ENCODE measurements around the gene PYGO1.
"Not testable (repeated sequence)": the region's sequence is repeated elsewhere in the genome, so short reads cannot be mapped to it uniquely, and the experiment has no call there.

Gene PYGO1

DNA sequence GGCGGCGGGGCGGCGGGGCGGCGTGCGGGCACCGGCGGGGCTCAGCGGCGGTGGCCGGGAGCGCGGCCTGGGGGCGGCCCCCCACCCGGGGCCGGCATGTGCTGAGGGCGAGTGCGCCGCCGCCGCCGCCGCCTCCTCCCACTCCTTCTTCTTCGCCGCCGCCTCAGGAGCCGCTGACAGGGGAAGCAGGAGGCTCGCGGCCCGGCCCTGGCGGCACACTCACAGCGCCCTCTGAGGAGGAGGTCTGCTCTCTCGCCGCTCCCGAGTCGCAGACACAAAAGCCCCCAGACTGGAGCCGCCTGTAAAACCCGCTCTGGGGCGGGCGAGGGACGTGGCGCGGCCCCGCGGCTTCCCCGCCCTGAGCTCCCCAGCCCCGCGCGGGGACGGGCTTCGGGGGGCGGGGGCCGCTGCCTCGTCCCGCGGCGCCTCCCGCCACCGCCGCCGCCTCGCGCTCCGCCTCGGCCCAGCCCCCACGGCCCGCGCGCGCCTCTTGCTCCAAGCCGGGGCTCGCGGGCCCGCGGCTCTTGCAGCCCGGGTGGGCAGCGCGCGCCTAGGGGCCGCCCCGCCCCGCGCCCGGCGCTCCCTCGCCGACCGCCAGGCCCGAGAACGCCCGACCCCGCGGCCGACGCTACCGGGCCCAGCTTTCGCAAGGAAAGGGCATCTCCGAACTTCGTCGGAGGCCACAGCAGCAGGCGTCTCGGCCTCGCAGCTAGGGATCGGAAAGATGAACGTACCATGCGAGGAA, at the start of gene PYGO1:
Gene PYGO1 (minus strand): TSS at position 276 of the 745 bp plus-strand sequence. CDS start 462 bp downstream, outside the sequence.
- DNase-seq (ENCODE audit: low read depth) = peak; percentile 29

DNA sequence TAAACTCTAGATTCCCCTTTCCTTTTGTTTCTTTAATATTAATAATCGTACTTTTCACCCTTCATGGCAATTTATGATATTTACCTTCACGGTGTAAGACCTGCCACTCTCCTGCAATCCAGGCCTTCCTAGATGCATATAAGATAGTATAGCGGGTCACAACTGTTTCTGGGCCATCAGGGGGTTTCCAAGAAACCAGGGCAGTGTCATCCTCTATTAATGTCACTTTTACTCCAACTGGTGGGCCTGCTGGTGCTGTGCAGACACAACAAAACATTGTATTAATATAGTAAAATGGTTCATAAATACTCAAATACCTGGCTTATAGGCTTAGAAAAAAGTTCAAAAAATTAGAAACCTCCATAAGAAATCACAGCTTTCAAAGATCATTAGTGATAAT, 48.9 kb upstream of the PYGO1 start:
- DNase-seq (ENCODE audit: low read depth) = no peak

DNA sequence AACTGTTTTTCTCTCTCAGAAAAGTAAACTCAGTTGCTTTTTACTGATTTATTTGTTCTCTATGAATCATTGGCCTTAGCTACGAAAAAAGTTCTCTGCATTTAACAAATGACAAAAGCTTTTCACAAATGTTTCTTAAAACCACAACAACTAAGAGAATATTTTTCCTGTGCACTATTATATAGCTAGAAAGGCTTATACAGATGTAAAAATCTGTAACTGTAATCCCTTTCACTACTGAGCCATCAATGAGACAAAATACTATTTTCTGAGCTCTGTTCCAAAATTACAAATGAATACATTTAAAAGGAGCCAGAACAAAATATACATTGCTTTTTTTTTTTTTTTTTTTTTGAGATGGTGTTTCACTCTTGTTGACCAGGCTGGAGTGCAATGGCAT, 45.6 kb upstream of the PYGO1 start:
- no peak for DNase-seq (ENCODE audit: low read depth)

- DNase-seq (ENCODE audit: low read depth) = no peak
Observed at GRCh38 chr15:55632434-55632833, 44.3 kb upstream of the PYGO1 start.

DNA sequence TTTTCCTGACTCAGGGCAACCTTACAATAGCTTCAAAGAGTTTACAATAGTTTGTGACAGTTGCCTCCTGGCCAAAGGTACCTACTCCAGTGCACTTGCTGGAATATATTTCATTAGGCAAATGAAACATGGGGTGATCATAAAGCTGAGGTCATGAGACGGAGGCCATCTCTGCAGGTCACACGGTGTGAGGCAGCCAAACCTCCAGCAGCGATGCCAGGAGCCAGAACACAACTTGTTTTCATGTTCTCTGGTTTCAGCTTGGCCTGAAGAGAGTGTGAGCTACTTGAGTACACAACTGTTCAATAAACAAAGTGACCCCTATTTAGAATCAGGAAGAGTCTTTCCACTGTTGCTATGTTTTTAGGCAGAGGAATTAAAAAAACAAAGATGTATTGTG, 42.7 kb upstream of the PYGO1 start:
- DNase-seq (ENCODE audit: low read depth) = no peak

DNA sequence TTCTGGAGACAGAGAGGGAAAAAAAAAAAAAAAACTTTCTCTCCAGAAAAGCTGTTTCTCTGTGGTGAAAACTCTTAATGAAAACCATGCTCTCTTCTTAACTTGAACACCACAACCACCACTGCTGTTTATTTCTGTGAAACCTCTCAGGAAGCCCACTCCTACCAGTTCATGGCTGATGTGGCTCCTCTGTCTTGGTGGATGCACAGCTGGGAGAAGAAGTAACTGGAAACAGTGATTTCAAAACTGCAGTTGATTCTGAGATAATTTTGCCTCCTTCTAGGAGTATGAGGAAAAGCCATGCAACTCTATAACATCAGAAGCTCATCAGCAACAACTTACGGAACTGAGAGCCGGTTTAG, 40.2 kb upstream of the PYGO1 start:
- DNase-seq (ENCODE audit: low read depth) = no peak

DNA sequence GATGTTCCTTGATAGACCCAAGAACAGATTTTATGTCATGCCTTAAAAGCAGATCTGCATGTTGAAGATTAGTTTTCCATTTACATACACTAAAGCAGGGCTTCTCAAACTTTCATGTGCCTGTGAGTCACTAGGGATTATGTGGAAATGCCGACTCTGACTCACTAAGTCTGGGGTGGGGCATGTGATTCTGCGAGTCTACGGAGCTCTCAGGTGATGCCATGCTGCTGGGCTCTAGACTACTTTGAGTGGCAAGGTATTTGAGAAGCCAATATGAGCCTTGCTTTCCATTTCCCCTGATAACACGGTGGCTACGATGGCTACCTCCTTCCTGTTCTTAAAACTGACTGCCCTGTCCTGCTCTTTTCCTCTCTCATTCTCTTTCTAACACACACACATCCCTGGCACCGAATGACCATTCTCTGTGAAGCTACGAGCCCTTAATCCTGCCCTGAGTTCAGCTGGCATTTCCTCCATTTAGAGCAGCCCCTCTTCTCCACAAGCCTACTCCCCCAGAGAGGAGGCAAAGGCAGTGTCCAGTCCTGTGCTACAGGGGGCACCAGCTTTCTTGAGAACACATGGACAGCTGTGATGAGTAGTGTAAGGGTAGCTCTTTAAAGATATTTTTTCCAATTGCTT, 39.7 kb upstream of the PYGO1 start:
- peak; percentile 55 for DNase-seq (ENCODE audit: low read depth)

GRCh38 chr15:55619783-55620182, 31.6 kb upstream of the PYGO1 start:
- DNase-seq (ENCODE audit: low read depth) = no peak

DNA sequence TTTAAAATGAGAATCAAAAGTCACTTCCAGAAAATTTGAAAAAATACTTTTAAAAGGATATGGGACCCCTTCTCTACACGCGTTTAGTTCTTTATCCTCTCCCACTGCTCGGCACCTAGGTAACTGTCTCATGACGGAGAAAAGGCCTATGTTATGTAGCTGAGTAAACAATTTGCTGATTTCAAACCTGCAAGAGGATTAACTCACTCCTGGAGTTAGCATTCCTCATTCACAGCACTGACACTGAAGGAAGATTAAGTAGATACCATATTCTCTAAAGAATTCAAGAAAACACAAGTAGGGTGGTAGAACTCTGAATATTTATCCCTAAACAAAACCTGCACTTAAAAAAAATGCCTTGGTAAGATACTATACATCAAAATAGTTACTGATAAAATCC, 30.2 kb upstream of the PYGO1 start:
- no peak for DNase-seq (ENCODE audit: low read depth)

DNA sequence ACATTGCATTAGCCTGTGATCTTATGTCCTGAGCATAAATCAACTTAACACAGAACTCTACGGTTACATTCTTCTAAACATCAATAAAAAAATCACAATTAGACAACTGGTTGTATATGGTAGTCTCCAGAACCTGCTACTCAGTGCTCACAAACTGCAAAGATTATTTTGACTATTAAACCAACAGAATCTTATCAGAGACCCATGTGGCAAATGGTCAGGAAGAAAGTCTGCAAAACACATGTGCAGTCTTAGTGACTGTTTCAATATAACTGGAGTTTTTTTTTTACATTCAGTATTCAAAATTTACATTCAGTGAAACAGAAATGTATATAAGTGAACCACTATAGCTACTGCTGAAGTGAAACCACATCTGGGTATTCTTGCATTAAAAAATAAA, 27.3 kb upstream of the PYGO1 start:
- DNase-seq (ENCODE audit: low read depth) = no peak

DNA sequence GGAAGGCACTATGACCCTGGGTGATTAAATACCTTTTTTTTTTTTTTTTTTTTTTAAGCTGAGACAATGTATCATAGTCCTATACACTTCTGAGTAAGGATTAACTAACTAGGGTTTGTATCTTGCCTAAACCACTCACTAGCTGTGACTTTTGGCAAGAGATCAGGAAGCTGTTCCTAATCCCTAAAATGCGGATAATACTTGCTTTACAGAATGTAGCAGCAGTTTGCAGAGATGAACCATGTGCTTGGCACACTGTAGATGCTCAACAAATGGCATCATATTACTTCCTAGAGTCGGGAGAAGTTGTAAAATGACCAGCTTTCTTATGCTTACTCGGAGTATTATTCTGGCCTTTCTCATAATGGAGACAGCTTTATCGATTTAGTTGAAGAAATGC, 25.6 kb upstream of the PYGO1 start:
- no peak for DNase-seq (ENCODE audit: low read depth)

DNA sequence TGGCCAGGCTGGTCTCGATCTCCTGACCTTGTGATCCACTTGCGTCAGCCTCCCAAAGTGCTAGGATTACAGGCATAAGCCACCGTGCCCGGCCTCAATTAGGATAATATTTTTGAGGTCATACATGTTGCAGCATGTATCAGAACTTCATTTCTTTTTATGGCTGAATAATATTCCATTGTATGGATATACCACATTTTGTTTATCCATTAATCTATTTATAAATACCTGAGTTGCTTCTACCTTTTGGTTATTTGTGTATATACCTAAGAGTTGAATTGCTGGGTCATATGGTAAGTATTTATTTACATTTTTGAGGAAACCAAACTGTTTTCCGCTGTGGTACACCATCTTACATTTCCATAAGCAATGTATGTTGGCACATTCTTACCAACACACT, 18.1 kb upstream of the PYGO1 start:
- DNase-seq (ENCODE audit: low read depth) = no peak

GRCh38 chr15:55601374-55601773, 13.2 kb upstream of the PYGO1 start:
- DNase-seq (ENCODE audit: low read depth) = no peak

DNA sequence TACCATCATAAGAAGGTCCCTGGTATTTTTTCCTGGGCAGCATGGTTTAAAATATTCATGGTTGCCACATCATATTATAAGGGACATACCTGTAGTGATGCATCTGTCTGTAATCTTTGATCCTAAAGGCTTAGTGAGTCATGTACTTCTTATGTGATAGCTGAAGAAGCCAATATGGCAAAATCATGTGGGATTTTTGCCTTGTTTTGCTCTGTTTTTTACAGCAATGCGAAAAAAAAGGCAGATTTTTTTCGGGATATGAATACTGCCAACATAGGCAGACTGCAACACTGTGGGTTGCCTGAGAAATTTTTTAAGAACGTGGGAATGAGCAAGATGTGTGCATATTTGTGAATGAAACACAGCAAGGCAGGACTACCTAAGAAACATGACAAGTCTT, 11.3 kb upstream of the PYGO1 start:
- DNase-seq (ENCODE audit: low read depth) = no peak

- DNase-seq (ENCODE audit: low read depth) = not testable (repeated sequence)
Observed at GRCh38 chr15:55593019-55593418, 4.9 kb upstream of the PYGO1 start.

DNA sequence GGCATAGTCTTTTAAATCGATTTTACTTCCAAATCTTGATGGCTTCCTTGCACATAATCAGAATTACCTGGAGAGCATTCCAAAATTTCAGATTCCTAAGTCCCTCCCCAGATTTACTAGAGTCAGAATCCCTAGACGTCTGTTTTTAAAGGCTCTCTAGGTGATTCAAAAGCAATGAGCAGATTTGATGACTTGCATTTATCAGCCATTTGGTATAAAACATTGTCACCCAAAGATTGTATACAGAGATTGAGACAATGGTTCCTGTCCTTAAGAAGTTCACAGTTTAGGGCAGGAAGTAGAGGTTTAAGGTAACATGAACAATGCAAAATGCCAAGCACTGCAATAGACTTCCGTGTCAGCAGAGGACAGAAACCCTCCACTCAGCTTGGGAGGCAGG, 2.6 kb upstream of the PYGO1 start:
- DNase-seq (ENCODE audit: low read depth) = no peak

- DNase-seq (ENCODE audit: low read depth) = no peak
Observed at GRCh38 chr15:55589287-55589686, 1.1 kb upstream of the PYGO1 start.

- DNase-seq (ENCODE audit: low read depth) = no peak
Observed at GRCh38 chr15:55588815-55589115, 620 bp upstream of the PYGO1 start.

DNA sequence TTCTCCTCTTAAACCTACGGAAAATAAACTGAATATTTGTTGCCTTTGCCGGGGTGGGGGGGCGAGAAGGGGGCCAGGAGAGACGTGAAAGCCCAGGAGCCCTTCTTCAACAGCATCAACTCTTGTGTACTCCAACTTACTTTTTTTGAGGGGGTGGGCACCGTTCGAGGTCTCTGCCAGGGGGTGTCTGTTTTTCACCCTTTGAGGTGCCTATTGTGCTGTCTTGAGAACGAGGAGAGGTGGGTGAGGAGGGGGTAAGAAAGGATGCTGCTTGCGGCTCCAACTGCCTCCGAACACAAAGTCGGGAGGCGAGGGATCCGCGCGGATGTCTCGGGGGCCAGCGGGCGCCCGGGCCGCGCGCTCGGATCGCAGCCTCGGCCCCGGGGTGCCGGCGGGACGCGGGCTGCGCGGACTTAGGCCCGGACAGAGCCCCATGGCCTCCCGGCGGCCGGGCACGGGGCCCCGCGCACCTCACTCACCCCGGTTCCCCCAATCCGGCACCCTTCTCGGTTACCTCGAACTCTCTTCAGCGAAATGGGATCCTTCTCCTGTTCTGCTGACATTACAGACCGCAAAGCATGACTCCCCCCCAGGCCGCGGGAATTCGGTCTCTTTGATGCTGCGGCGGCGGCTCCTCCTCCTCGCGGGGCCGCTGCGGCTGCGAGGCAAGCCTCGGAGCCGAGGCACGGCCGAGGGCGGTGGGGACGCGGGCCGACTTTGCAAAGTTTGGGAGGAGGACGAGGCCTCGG, 650 bp downstream of the PYGO1 start:
- peak; percentile 10 for DNase-seq (ENCODE audit: low read depth)

GRCh38 chr15:55586808-55587207, 1.3 kb downstream of the PYGO1 start:
- no peak for DNase-seq (ENCODE audit: low read depth)

GRCh38 chr15:55576943-55577342, 11.2 kb downstream of the PYGO1 start:
- no peak for DNase-seq (ENCODE audit: low read depth)

DNA sequence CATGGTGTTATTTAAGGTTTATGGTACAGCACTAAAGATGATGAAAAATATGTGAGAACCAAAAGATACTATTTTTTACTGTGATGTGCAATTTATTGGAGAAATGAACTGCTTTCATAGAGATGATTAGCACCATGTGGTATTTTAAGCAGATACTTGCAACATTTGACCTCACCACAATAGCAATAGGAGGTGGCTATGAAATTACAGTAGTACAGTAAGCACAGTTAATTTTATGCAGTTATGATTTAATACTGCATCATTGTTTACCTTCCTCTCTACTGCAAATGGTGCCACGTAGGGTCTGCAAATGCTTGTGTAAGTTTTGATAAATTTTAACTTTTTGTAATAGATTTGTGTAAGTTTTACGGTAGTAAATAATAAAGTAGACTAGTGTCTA, 14.0 kb downstream of the PYGO1 start:
- no peak for DNase-seq (ENCODE audit: low read depth)

- DNase-seq (ENCODE audit: low read depth) = no peak
Observed at GRCh38 chr15:55573224-55573623, 14.9 kb downstream of the PYGO1 start.
